GM18907 (cell line): Measurements from ENCODE around the gene ATRIP.
"Not testable (repeated sequence)": the region's sequence is repeated elsewhere in the genome, so short reads cannot be mapped to it uniquely, and the experiment has no call there.

Source experiments
- ATAC-seq: cut with Tn5 transposase; IDR thresholded peaks from one replicate; pipeline ENCODE4 v1.9.1; 2021; ENCODE audit warnings: mild to moderate bottlenecking, moderate library complexity; ENCODE audit not compliant: unreplicated experiment

ATRIP gene

DNA sequence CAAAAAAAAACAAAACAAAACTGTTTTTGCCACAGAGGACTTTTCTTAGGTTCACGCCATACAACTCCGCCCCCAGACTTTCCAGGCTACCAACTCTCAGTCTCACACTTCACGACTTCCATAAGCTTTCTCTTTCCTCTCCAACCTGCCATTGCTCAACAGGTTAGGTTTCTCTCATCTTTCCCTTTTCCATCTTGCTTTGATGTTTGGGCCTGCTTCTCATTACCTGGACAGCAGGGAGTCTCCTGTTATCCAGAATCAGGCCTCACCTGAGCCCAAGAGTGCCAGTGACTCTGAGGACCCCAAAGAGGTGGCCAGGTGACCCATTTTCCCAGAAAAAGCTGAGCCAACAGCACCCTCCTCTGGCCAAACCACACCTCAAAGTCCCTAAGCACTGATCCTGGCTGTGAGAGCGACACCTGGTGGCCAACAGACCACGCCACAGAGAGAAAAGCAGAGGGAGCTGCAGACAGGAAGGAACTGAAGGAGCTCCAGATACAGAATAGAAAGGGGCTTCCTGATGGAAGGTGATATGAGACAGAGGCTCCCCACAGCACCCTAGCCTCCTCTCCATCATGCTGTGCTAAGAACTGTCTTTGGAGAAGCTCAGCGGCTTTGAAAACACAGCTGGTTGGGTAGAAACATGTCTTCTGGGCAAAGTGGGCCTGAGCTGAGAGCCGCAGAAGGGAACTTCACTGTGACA, 10.6 kb upstream of the ATRIP start:
- peak; percentile 35 for ATAC-seq

DNA sequence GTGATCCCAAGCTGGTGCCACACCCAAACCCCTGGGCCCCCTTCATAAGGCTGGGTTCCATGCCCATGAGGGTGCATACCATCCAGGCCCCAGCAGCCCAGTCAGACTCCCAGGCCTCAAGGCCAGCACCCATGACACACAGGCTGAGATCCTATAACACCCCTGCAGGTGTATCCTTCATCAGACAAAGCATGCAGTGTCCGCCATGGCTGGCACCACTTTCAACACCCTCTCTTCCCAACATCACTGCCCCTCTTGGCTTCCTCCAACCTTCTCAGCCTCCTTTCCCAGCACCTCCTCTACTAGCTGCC, 10.1 kb upstream of the ATRIP start:
- no peak for ATAC-seq

DNA sequence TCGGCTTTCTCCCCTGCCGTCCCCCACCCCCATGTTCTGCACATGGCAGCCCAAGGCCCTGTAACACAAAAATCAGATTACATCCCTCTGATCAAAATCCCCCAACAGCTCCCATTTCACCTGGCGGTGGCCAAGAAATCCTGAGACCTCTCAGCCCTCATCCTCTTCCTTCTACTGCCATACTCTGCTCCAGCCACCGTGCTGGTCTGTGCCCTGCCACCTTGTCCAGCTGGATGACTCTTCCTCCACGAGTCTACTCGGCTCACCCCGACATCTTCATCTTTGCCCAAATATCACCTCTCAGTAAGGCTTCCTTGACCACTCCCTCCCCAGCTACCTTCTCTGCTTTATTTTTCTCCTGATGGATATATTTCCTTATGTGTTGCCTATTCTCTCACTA, 9.7 kb upstream of the ATRIP start:
- no peak for ATAC-seq

DNA sequence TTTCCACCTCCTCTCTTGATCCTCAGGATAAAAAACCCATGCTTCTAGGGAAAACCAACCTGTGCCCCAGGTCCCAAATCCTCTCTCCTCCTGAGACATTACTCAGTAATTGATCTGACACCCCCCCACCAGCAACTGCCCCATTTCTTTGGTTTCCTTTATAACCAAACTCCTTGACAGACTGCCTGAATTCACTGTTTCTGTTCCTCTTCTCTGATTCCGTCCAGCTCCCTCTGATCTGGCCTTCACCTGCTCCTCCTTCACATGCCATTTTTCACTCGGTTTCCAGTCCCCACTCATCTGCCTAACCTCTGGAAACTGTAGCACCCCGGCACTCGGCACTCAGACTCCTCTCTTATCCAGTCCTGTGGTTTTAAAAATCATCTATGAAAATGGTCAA, 8.7 kb upstream of the ATRIP start:
- ATAC-seq: no peak

DNA sequence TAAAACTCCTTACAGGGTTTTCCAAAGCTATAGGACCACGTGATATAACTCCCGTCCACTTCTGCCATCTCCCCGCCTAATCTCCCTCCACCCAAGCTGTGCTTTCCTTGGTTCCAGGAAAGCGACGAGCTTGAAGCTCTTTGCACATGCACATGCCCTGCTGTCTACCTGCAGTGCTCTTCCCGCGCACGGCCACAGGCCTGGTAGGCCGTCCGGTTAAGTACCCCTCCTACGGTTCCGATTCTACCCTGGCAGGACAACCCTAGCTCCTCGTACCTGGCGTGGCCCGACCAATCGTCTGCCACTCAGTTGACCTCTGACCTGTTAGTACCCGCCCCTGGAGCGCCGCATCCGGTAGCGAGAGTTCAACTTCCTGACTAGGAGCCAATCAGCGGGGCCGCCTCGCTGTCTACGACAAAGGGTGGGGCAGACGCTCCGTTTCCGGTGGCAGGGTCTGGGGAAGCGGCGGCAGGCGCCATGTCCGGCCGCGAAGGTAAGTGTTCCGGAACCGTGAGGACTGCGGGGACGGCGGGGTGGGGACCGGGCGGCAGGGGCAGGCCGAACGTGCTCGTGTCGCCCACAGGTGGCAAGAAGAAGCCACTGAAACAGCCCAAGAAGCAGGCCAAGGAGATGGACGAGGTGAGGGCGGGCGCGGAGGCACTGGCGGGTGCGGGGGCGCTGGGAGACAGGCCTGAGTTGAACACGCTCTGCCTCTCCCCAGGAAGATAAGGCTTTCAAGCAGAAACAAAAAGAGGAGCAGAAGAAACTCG, 6.5 kb upstream of the ATRIP start, which contains the start of the genes CCDC51 and TMA7:
Gene CCDC51, minus strand, starts transcription at position 300 of the 770 bp plus-strand sequence. CDS start 4,991 bp downstream, outside the sequence.
Gene TMA7, plus strand, starts transcription at position 438 of the 770 bp plus-strand sequence. Its CDS starts 40 bp downstream, at position 478.
- peak; percentile 93 for ATAC-seq

DNA sequence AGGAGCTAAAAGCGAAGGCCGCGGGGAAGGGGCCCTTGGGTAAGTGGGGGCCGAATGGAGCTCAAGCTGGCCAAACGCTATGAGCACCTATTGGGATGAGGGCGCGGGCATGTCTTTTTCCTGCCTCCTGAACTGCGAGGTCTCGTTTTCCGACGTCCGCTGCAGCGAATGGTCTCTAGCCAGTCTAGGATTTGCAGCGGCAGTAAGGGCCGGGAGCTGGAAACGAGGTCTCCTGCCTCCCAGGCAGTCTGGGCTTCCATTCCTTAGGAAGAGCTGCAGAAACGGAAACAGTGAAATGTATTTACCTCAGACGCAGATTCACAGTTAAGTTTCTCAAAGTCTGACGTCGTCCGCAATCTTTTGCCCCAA, 6.0 kb upstream of the ATRIP start:
- ATAC-seq: peak; percentile 6

DNA sequence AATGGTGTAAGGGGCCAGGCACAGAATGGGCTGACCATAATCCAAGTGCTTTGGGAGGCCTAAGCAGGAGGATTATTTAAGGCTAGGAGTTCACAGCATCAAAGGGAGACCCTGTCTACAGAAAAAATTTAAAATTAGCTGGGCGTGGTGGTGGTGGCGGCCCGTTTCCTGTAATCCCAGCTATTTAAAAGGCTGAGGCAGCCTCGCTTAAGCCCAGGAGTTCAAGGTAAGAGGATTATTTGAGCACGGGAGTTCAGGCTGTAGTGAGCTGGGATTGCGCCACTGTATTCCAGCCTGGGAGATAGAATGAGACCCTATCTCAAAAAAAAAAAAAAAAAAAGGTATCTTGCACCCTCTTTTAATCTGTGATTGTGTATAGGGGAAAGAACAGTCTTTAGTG, 4.6 kb upstream of the ATRIP start:
- ATAC-seq: no peak

DNA sequence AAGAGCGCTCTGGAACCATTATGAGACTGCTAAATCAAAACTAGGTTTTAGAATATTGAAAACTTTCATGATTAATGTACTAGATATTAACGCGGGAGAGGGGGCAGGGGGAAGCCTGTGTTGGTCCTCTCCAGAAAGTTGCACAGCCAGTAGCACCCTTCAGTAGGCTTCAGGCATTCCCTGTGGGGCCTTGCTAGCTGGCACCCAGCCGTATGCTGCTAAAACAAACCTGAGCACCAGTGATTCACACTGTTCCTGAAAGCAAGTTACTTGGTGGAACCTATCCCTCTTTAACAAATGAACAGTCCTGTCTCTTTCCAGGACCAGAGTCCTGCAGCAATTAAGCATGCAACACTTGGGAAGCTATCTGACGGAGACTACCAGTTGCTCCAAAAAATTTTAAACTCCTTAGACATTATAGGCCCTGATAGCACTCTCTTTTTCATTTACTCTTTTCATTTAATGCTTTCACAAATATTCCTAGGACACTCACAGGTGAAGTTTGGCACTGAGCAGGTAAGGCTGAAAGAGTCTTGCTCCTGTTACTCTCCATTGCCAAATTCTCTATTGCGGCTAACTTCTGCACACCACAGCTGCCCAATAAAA, 1.2 kb upstream of the ATRIP start:
- no peak for ATAC-seq

DNA sequence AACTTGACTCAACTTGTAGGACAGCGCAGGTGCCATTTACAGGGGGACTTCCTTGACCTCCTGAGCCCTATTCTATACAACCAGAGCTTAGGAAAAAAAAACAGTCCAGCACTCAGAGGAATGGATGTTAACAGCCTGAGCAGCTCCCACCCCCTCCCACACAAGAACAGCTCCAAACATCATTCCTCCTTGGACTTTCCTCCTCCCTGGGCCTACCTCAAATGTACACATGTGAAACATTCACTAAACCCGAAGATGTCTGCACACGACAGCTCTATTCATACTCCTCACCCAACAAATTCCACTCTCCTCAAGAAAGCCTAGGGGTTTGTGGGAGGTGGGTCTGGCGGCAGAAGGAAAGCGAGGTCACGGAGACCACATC, 503 bp upstream of the ATRIP start:
- no peak for ATAC-seq

DNA sequence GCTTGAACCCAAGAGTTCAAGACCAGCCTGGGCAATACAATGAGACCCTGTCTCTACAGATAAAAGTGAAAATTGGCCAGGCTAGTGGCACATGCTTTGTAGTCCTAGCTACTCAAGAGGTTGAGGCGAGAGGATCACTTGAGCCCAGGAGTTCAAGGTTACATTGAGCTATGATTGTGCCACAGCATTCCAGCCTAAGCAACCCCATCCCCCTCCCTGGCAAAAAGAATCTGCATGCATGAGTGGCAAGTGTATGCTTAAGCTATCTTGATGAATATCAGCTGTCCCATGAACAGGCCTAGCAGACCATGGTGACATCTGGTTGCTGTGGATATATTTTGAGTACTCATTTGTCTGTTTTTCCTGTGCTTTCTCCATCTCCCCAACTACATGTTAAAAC, 4.7 kb downstream of the ATRIP start:
- no peak for ATAC-seq

DNA sequence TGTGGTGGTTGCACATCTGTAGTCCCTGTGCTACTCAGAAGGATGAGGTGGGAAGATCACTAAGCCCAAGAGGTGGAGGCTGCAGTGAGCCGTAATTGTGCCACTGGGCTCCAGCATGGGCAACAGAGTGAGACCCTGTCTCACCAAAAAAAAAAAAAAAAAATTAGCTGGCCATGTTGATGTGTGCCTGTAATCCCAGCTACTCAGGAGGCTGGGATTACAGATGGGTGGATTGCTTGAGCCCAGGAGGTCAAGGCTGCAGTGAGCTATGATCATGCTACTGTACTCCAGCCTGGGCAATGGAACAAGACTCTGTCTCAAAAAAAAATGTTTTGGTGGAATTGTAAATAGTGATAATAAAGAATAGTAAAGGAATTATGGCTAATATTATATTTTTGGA, 9.9 kb downstream of the ATRIP start:
- no peak for ATAC-seq

DNA sequence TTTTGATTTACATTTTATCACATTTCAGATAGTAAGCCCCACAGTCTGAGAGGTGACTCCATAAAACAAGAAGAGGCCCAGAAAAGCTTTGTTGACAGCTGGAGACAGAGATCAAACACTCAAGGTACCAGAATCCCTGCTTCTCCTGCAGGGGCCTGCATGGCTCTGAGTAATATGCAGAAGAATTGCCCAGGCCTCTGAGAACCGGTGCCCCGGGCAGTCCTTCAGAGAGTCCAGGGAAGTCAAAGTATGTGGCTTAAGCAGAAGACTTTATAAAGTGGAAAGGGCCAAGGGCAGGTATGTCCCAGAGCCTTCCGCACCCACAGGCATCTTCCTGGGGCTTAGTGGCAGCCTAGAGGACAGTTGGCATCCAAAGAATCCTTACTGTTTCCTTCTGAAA, 12.8 kb downstream of the ATRIP start:
- no peak for ATAC-seq

DNA sequence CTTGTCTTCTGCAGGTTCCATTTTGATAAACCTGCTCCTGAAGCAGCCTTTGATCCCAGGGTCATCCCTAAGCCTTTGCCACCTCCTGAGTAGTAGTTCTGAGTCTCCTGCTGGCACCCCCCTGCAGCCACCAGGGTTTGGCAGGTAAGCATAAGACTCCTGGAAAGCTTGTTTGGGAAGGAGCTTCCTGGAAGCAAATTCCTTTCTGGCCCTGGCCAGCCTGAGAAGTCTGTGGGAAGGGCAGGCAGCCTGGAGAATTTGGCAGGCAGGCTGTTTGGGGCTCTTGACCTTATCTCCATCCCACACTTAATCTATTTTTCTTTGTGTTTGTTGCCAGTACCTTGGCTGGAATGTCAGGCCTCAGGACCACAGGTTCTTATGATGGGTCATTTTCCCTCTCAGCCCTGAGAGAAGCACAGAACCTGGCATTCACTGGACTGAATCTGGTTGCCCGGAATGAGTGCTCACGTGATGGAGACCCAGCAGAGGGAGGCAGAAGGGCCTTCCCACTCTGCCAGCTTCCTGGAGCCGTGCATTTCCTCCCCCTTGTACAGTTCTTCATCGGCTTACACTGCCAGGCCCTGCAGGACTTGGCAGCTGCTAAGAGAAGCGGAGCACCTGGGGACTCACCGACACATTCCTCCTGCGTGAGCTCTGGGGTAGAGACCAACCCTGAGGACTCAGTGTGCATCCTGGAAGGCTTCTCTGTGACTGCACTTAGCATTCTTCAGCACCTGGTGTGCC, 13.4 kb downstream of the ATRIP start:
- no peak for ATAC-seq

DNA sequence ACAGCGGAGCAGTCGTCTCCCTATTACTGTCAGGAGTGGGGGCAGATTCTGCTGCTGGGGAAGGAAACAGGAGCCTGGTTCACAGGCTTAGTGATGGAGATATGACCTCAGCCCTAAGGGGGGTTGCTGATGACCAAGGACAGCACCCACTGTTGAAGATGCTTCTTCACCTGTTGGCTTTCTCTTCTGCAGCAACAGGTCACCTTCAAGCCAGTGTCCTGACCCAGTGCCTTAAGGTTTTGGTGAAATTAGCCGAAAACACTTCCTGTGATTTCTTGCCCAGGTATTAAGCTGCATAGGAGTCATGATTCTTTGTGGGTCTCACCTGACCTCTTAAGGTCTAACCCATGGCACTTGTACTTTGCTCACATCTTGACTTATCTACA, 14.0 kb downstream of the ATRIP start:
- ATAC-seq: no peak

DNA sequence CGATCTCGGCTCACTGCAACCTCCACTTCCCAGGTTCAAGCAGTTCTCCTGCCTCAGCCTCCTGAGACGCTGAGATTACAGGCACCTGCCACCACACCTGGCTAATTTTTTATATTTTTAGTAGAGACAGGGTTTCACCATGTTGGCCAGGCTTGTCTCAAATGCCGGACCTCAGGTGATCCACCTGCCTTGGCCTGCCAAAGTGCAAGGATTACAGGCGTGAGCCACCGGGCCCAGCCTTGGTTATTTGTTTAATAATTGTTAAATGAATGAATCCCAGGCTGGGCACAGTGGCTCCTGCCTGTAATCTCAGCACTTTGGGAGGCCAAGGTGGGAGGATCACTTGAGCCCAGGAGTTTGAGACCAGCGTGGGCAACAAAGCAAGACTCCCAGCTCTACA, 15.2 kb downstream of the ATRIP start:
- not testable (repeated sequence) for ATAC-seq

DNA sequence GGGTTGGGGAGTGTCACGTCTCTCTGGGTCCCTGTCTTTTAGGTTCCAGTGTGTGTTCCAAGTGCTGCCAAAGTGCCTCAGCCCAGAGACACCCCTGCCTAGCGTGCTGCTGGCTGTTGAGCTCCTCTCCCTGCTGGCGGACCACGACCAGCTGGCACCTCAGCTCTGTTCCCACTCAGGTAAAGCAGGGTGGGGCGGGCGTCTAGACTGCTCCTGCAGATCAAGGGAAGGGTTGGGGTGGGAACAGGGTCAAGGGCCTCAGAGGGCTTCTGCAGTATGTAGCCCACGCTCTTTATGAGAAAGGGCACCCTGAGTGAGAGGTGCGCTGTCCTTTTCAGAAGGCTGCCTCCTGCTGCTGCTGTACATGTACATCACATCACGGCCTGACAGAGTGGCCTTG, 17.2 kb downstream of the ATRIP start:
- ATAC-seq: no peak

DNA sequence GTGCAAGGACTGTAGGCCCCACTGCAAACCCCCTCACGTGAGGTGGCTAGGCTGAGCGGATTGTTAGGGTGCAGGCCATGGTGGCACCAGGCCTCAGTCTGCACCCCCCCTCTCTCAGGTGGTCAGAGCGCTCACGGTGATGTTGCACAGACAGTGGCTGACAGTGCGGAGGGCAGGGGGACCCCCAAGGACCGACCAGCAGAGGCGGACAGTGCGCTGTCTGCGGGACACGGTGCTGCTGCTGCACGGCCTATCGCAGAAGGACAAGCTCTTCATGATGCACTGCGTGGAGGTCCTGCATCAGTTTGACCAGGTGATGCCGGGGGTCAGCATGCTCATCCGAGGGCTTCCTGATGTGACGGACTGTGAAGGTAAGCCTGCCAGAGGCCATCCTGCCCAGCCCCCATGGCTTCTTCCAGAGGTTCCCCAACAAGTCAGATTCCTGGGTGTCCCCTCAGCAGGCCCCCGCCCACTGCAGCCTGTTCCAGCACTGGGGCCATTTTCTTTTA, 18.2 kb downstream of the ATRIP start:
- no peak for ATAC-seq

DNA sequence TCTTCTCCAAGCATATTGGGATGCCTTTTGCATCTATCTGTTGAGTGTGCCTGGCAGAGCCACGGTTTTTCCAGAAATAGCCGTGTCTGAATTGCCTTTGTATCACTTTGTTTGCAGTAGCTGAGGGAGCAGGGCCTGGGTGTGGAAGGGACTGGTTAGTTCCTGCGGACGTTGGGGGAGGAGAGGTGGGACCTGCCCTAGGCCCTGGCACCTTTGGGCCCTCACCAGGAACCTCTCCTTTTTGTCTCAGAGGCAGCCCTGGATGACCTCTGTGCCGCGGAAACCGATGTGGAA, 18.6 kb downstream of the ATRIP start:
- ATAC-seq: no peak

DNA sequence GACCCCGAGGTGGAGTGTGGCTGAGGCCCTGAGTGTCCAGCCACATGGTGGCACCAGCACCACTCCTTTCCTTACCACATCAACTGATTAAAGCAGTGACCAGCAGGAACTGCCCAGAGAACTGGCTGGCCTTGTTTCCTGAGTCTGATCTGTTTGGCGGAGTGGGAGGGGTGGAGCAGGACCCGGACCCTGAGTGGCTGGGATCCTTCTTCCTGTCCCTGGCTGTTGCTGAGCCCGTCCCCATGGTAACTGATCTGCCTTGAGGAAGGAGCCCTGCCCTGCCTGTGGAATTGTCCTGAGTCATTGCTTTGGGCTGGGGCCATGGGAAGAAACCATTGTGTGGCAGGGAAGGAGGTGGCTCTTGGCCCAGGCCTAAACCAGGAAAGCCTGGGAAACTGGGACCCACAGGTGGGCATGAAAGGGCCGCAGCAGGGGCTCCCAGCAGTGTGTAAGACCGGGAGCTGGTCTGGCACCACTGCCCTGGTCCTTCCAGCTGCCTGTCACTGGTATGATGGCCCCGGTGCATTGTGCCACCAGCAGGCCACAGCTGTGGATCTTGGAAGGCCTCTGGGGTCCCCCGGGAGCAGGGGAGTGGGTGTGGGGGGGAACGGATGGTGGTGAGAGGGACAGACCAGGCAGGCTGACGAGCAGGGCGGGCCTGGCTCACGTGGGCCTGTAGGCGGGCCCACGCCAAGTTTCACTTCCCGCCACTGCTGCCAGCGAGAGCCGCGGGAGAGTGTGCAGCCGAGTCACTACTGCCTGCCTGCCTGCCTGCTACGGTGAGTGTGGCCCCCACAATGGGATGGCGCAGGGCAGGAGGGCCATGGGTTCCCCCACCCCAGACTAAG, 19.2 kb downstream of the ATRIP start:
- ATAC-seq: peak; percentile 76

DNA sequence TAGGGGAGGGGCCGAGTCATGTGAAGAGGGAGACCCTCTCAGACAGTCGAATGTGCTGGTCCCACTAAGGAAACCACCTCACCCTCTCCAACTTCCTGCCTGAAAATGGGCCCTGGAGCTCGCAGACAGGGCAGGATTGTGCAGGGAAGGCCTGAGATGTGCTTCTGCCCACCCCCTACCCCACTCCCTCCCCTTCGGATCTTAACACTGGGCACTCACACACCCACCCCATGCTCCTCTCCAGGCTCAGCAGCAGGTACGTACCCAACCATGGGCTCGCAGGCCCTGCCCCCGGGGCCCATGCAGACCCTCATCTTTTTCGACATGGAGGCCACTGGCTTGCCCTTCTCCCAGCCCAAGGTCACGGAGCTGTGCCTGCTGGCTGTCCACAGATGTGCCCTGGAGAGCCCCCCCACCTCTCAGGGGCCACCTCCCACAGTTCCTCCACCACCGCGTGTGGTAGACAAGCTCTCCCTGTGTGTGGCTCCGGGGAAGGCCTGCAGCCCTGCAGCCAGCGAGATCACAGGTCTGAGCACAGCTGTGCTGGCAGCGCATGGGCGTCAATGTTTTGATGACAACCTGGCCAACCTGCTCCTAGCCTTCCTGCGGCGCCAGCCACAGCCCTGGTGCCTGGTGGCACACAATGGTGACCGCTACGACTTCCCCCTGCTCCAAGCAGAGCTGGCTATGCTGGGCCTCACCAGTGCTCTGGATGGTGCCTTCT, 20.0 kb downstream of the ATRIP start:
- ATAC-seq: no peak
